ENCODE measurements around the gene GRM7.

The GRM7 gene

DNA sequence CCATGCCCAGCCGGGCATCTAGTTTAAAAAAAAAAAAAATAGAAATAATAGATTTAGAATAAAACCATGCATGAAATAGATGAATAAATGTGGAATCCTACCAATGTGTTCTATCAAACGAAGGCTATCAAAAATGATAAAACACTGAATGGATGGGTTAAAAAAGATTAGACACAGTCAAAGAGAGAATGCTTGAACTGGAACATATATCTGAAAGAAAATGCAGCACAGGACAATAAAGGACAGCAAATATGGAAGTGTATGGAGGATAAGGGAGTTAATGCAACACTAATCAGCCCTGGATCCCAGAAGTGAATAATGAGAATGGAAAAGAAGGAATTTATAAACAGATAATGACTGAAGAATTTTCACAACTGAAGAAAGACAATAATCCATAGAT lies 571.7 kb downstream of the GRM7 start:
- TF ChIP-seq, protein P1, sequence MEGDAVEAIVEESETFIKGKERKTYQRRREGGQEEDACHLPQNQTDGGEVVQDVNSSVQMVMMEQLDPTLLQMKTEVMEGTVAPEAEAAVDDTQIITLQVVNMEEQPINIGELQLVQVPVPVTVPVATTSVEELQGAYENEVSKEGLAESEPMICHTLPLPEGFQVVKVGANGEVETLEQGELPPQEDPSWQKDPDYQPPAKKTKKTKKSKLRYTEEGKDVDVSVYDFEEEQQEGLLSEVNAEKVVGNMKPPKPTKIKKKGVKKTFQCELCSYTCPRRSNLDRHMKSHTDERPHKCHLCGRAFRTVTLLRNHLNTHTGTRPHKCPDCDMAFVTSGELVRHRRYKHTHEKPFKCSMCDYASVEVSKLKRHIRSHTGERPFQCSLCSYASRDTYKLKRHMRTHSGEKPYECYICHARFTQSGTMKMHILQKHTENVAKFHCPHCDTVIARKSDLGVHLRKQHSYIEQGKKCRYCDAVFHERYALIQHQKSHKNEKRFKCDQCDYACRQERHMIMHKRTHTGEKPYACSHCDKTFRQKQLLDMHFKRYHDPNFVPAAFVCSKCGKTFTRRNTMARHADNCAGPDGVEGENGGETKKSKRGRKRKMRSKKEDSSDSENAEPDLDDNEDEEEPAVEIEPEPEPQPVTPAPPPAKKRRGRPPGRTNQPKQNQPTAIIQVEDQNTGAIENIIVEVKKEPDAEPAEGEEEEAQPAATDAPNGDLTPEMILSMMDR (IDR thresholded peaks at IDR 0.05; ENCODE audit: poor library complexity, severe bottlenecking), result no peak
- Histone ChIP-seq H3K4me1 (ENCODE audit: insufficient read depth, poor library complexity, severe bottlenecking) (no peaks in the 10 kb centered on the region), H3K27me3 (ENCODE audit: insufficient read depth, poor library complexity, severe bottlenecking) (no peaks in the 10 kb centered on the region), H3K4me3 (ENCODE audit: severe bottlenecking) (no peak overlapping the region), H3K9me3 (ENCODE audit: severe bottlenecking) (no peaks in the 10 kb centered on the region), H3K36me3 (ENCODE audit: low read depth) (no peaks in the 10 kb centered on the region), H3K27ac (ENCODE audit: poor library complexity, severe bottlenecking) (no peak overlapping the region)
- ATAC-seq (ENCODE audit: low read depth), result no peak
- no peak for DNase-seq (ENCODE audit: low spot score)

DNA sequence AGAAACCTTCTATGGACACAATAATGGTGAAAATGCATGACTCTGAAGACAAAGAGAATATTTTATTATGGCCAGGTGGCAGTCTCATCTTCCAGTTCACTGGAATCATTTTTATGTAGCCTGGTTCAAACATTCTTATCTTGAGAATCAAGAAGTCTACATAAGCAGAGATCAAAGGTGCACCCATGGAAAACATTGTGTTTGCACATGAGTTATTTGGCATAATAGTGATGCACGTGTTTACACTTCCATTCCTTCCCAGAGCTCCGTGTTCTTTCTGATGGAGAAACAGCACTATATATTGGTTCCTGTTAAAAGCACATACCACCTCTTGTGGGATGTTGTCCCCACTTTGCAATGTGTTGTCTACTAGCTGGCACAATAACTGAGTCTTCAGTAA lies 572.2 kb downstream of the GRM7 start:
- H3K9me3 ChIP-seq (ENCODE audit: severe bottlenecking), result no peaks in the 10 kb centered on the region
- H3K4me3 ChIP-seq (ENCODE audit: severe bottlenecking), result no peak overlapping the region
- no peaks in the 10 kb centered on the region for H3K27me3 ChIP-seq (ENCODE audit: insufficient read depth, poor library complexity, severe bottlenecking)
- ATAC-seq (ENCODE audit: low read depth), result no peak
- no peaks in the 10 kb centered on the region for H3K36me3 ChIP-seq (ENCODE audit: low read depth)
- TF ChIP-seq, protein P1 (IDR thresholded peaks at IDR 0.05; ENCODE audit: poor library complexity, severe bottlenecking), result no peak
- H3K4me1 ChIP-seq (ENCODE audit: insufficient read depth, poor library complexity, severe bottlenecking), result no peaks in the 10 kb centered on the region
- no peak for DNase-seq (ENCODE audit: low spot score)
- no peak overlapping the region for H3K27ac ChIP-seq (ENCODE audit: poor library complexity, severe bottlenecking)

DNA sequence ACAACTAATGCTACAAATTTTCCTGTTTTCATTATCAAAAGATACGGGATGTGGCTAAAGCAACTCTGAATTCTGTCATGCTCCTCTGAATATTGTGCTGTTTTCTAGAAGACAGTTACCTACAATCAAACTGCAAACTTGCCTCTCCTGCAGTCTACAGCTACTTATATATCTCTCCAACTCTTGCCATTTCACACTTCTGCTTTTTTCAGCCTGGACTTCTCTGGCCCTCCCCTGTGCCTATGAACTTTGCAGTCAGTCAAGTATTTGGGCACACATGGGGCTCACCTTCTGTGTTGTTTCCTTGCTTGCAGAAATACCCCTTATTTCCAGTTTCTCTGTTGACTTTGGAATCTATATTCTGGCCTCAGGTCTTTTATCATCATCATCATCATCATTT lies 575.6 kb downstream of the GRM7 start:
- Histone ChIP-seq H3K4me3 (ENCODE audit: severe bottlenecking) (no peak overlapping the region), H3K9me3 (ENCODE audit: severe bottlenecking) (no peaks in the 10 kb centered on the region), H3K4me1 (ENCODE audit: insufficient read depth, poor library complexity, severe bottlenecking) (no peaks in the 10 kb centered on the region), H3K27me3 (ENCODE audit: insufficient read depth, poor library complexity, severe bottlenecking) (no peaks in the 10 kb centered on the region), H3K36me3 (ENCODE audit: low read depth) (no peaks in the 10 kb centered on the region), H3K27ac (ENCODE audit: poor library complexity, severe bottlenecking) (no peak overlapping the region)
- ATAC-seq (ENCODE audit: low read depth) (no peak), DNase-seq (ENCODE audit: low spot score) (no peak)
- TF ChIP-seq, protein P1 (IDR thresholded peaks at IDR 0.05; ENCODE audit: poor library complexity, severe bottlenecking), result no peak

GRCh38 chr3:7437231-7437630 lies 576.3 kb downstream of the GRM7 start:
- Histone ChIP-seq H3K27me3 (ENCODE audit: insufficient read depth, poor library complexity, severe bottlenecking) (no peaks in the 10 kb centered on the region), H3K9me3 (ENCODE audit: severe bottlenecking) (no peaks in the 10 kb centered on the region), H3K36me3 (ENCODE audit: low read depth) (no peaks in the 10 kb centered on the region), H3K4me1 (ENCODE audit: insufficient read depth, poor library complexity, severe bottlenecking) (no peaks in the 10 kb centered on the region), H3K4me3 (ENCODE audit: severe bottlenecking) (no peak overlapping the region), H3K27ac (ENCODE audit: poor library complexity, severe bottlenecking) (no peak overlapping the region)
- TF ChIP-seq, protein P1 (IDR thresholded peaks at IDR 0.05; ENCODE audit: poor library complexity, severe bottlenecking), result no peak
- ATAC-seq (ENCODE audit: low read depth), result no peak
- DNase-seq (ENCODE audit: low spot score), result no peak

- Histone ChIP-seq H3K4me3 (ENCODE audit: severe bottlenecking) (no peak overlapping the region), H3K4me1 (ENCODE audit: insufficient read depth, poor library complexity, severe bottlenecking) (no peaks in the 10 kb centered on the region), H3K36me3 (ENCODE audit: low read depth) (no peaks in the 10 kb centered on the region), H3K27me3 (ENCODE audit: insufficient read depth, poor library complexity, severe bottlenecking) (no peaks in the 10 kb centered on the region), H3K27ac (ENCODE audit: poor library complexity, severe bottlenecking) (no peak overlapping the region), H3K9me3 (ENCODE audit: severe bottlenecking) (no peaks in the 10 kb centered on the region)
- TF ChIP-seq, protein P1 (IDR thresholded peaks at IDR 0.05; ENCODE audit: poor library complexity, severe bottlenecking), result no peak
- no peak for ATAC-seq (ENCODE audit: low read depth)
- no peak for DNase-seq (ENCODE audit: low spot score)
Measured at GRCh38 chr3:7439101-7439680, 578.3 kb downstream of the GRM7 start.

Measured in RWPE2 (cell line).